Embryonic facial prominence (tissue), 1 donor: ENCODE results near the gene ADAM19.
"Not testable (repeated sequence)": the region's sequence is repeated elsewhere in the genome, so short reads cannot be mapped to it uniquely, and the experiment has no call there.

Experiments used
- DNase-seq: peaks from one replicate; pipeline ENCODE4 v3.0.0-alpha.2; 2016; ENCODE audit errors: extremely low spot score

Gene ADAM19

DNA sequence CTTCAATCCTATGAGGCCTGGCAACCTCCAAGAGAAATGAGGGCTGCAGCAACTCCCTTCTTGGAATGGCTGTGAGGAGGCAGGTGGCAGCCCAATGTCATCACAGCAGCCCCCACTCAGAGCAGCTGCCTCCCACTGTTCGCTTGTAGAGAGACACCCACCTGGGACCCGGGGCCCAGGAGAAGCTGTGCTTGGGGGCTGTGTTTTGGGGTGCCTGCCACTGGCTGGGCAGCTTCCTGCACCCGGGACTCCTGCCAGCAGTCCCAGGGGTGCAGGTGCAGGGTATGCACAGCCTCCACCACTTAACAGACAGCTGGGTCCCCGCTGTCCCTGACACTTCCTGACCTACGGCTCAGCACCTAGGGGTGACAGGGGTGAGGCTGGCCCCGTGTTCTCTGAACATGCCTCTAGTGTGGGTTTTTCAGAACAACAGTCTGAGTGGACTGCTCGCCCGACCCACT lies 89.3 kb downstream of the ADAM19 start:
- DNase-seq: no peak

DNA sequence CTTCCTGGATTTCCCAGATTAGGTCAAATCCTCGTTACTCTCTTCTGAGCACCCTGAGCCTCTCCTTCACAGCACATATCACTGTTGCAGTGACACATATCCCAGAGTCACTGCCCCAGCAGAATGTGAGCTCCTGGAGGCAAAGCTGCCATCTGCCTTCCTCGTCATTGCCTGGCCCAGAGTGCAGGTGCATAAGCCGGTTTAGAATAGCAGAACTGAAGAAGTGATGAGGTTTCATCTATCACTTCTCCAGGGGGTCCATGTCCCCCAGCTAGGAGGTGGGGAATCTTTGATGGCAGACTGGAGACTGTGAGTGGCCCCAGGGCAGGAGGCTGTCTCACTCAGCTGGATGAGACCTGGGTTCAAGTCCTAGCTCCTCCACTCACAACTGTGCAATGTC lies 89.8 kb downstream of the ADAM19 start:
- DNase-seq: no peak

DNA sequence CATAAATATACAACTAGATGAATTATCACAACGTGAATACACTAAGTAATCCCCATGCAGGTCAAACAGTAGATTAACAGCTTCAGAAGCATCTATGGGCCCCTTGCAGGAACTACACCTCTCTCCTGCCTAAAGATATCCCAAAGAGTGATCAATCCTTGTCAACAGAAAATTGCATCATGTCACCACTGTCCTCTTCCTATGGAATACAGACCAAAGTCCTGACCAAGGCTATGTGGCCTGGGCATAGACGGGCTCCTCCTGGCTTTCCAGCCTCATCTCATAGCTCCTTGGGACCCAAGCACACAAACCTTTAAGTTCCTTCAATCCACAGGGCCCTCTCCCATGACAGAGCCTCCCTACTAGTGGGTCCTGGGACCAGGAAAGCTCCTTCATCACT lies 90.2 kb downstream of the ADAM19 start:
- DNase-seq: no peak

DNA sequence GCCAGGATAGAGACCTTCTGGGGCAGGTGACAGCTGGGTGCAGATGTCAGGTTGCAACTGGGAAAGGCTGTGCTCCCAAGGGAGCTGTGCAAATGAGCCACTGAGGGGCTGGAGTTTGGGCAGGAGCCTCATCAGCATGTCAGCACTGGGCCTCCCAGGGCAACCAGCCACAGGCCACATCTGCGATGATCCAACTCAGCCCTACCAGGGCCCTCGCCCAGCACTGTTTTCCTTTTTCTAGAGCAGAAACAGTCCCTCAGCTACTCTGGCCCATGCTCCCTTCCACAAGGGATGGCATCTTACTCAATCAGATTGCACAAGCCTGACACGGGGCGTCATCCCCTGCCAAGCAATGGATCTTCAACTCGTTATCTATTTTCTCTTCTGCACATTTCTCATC lies 90.8 kb downstream of the ADAM19 start:
- no peak for DNase-seq

GRCh38 chr5:157482702-157483101 lies 92.9 kb downstream of the ADAM19 start:
- DNase-seq: not testable (repeated sequence)

- no peak for DNase-seq
Measured at GRCh38 chr5:157481666-157482065, 93.9 kb downstream of the ADAM19 start.

DNA sequence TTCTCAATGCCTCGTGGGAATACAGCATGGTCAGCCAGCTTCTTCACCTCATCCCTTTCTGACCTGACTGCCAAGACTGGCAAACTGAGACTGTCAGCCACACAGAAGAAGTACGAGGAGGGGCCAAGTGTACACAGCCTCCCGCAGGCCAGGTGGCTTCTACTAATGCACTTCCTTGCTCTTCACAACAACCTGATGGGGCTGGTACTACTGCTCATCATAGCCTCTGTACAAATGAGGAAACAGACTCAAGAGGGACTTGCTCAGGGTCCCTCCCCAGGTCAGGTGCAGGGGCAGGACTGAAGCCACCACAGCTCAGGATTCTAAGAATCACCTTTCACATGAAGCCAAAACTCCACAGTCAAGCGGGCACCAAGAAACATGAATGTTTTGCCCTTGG lies 94.3 kb downstream of the ADAM19 start:
- DNase-seq: no peak

GRCh38 chr5:157479612-157480510 lies 95.7 kb downstream of the ADAM19 start:
- DNase-seq: no peak

DNA sequence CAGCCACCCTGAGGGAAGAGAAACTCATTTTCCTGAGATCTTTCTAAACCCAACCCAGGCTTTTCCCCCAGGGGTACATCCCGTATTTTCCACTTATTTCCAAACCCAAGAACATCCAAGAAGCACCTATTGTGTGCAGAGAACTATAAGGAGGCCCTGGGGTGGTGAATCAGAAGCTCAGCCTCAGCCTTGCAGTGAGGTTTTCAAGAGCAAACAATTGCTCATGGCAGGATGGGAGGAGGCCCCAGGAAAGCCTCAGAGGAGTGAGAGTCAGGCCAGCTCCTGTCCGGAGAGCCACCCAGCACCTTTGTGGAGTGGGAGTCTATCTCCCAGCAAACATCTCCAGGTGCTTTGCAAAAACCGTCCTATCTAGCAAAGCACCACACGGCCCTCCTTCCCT lies 96.4 kb downstream of the ADAM19 start:
- DNase-seq: no peak

DNA sequence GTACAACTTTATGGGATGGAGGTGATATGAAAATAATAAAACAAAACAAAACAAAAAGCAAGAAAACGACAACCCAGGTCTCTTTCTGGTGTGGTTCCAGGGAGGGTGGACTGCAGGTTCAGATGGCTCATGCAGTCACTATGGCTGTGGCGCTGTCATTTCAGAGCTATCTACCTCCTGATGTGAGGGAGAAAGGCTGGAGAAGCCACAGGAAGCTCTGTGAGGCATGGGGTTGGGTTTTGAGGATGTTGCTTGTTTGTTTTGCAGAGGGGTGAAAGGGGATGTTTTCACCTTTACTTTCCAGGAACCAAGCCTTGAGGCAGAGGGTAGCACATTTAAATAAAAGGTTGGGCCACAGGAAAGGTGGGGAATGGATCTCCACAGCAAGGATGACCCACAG lies 96.8 kb downstream of the ADAM19 start:
- no peak for DNase-seq

- DNase-seq: no peak
Measured at GRCh38 chr5:157477814-157478494, 97.6 kb downstream of the ADAM19 start.

DNA sequence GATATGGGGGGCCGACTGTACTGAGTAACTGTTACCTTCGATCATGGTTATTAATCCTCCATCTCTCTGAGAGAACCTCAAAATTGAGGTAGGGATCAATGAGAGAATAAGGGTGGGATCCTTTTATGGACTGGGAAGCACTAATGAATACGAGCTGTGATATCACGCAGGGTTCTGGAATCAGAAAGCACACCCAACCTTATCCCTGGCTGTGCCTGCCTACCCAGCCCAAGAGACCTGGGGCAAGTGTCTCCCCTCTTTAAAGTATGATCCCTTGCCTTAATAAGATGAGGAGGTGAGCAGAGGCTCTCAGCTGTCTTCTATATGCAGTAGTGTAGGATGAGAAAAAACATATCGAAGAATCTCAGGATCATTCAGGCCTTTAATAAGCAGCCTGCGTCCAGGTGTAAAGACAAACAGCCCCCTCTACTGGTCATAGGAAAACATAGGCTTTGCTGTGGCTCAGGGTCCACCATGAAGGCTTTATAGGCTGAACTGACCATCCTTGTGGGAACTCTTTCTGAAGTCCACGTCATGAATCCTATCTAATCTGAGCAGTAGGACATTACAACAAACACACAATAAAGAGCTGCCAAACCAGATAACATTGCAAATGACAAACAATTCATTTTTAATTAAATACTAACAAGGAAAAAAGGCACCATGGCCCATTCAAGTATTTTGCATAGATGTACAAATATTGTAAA lies 98.7 kb downstream of the ADAM19 start:
- DNase-seq: peak; percentile 42

GRCh38 chr5:157475432-157475831 lies 100.1 kb downstream of the ADAM19 start:
- DNase-seq: no peak

- DNase-seq: no peak
Measured at GRCh38 chr5:157473383-157474320, 101.9 kb downstream of the ADAM19 start.

- DNase-seq: no peak
Measured at GRCh38 chr5:157471709-157472108, 103.9 kb downstream of the ADAM19 start.

GRCh38 chr5:157470631-157471030 lies 104.9 kb downstream of the ADAM19 start:
- DNase-seq: no peak

DNA sequence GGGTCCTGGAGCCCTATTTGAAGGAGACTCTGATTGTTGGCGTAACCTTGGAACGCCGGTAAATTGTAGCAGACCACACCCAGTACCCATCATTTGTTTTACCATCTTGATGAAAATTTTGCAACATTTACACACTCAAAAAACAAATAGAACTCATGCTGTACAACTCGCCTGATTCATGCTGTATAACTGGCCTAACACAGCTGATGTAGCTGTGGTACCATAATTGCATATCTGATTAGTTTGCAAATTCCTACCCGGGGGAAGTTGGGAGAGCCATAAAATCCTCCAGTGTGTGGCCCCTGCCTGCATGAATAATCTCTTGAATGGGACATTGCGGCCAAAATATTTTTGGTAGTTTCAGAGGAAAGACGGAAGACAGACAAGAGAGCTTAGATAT lies 105.9 kb downstream of the ADAM19 start:
- DNase-seq: no peak

GRCh38 chr5:157469073-157469472 lies 106.5 kb downstream of the ADAM19 start:
- no peak for DNase-seq

- no peak for DNase-seq
Measured at GRCh38 chr5:157468293-157468965, 107.1 kb downstream of the ADAM19 start.

DNA sequence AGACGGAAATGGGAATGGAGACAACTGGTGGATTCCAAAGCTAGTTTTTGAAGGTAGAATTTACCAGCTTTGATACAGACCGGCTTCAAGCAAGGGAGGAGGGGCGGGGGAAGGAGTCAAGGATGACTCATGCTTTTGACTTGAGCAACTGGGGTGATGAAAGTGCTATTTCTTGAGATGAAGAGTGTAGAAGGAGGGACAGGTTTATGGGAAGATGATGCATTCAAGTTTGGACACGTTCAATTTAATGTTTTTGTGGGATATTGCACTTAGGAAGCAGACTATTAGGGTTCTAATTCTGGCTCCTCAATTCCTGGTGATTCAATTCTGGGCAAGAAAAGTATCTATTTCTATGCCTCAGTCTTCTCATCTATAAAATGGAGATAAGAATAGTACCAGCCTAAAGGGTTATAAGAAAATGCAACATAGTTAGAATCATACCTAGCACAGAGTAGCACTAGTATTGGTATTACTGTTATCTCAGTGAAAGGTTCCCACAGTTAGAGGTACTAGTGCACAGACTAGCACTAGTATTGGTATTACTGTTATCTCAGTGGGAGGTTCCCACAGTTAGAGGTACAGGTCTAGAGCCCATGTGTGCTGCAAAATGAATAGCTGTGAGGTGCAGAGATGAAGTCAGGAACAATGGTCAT lies 110.9 kb downstream of the ADAM19 start:
- no peak for DNase-seq
